SU-DHL-6 (cell line): ENCODE results near the gene SLC48A1.

Experiments used
- H2AFZ ChIP-seq: fragments of 200-600 bp; sonication (generic); 2 replicates; pipeline ENCODE4 v1.6.1; 2014; ENCODE audit warnings: low read depth, mild to moderate bottlenecking, moderate library complexity, mixed read lengths, antibody characterized with exemption, low read length; ENCODE audit not compliant: severe bottlenecking
- H3F3A ChIP-seq: fragments of 200-600 bp; shearing (Covaris generic); 2 replicates; pipeline ENCODE4 v1.6.0; 2016; ENCODE audit warnings: antibody characterized with exemption, mild to moderate bottlenecking; ENCODE audit not compliant: insufficient read depth
- H3K27ac ChIP-seq: fragments of 200-600 bp; sonication (generic); 2 replicates; pipeline ENCODE4 v1.5.1; 2016; ENCODE audit warnings: low read depth, mild to moderate bottlenecking, low read length, moderate library complexity, mixed read lengths
- H3K27me3 ChIP-seq: fragments of 200-600 bp; sonication (generic), shearing (Covaris generic); 2 replicates; pipeline ENCODE4 v1.6.0; 2014; ENCODE audit warnings: mild to moderate bottlenecking, low read length
- H3K36me3 ChIP-seq: fragments of 200-600 bp; sonication (generic); 2 replicates; pipeline ENCODE4 v1.6.1; 2014; ENCODE audit warnings: mild to moderate bottlenecking, low read length, mixed read lengths
- H3K4me2 ChIP-seq: fragments of 300-600, 200-600 bp; shearing (Covaris generic), sonication (generic); 2 replicates; pipeline ENCODE4 v1.6.0; 2014; ENCODE audit warnings: low read length, low read depth, mild to moderate bottlenecking; ENCODE audit not compliant: poor library complexity, severe bottlenecking
- H3K4me3 ChIP-seq: fragments of 200-600 bp; sonication (generic); 2 replicates; pipeline ENCODE4 v1.5.1; 2014; ENCODE audit warnings: antibody characterized with exemption, low read length, mild to moderate bottlenecking, mixed read lengths; ENCODE audit not compliant: insufficient read depth, poor library complexity, severe bottlenecking
- H3K79me2 ChIP-seq: fragments of 200-600 bp; sonication (generic); 2 replicates; pipeline ENCODE4 v1.6.1; 2014; ENCODE audit warnings: mild to moderate bottlenecking, low read length, moderate library complexity; ENCODE audit not compliant: insufficient read depth
- H3K9ac ChIP-seq: fragments of 200-600 bp; sonication (generic); 2 replicates; pipeline ENCODE4 v1.7.0; 2014; ENCODE audit warnings: mild to moderate bottlenecking, low read length
- H3K9me2 ChIP-seq: fragments of 200-600 bp; sonication (generic); replicated peaks from 2 replicates; pipeline ENCODE4 v1.6.1; 2014; ENCODE audit warnings: low read length; ENCODE audit not compliant: insufficient read depth
- H3K9me3 ChIP-seq: fragments of 200-600 bp; sonication (generic); 2 replicates; pipeline ENCODE4 v1.6.1; 2014; ENCODE audit warnings: low read length, mixed read lengths; ENCODE audit not compliant: insufficient read depth
- H4K20me1 ChIP-seq: fragments of 200-600 bp; sonication (generic); 2 replicates; pipeline ENCODE4 v1.6.1; 2014; ENCODE audit warnings: low read depth, mild to moderate bottlenecking, antibody characterized with exemption, low read length, moderate library complexity, mixed read lengths
- EZH2phosphoT487 ChIP-seq: fragments of 200-600 bp; sonication (generic), shearing (Covaris generic); conservative IDR thresholded peaks from 2 replicates; pipeline ENCODE4 v1.6.1; 2018; ENCODE audit warnings: mild to moderate bottlenecking, antibody characterized with exemption, low read length, moderate library complexity, mixed read lengths
- TF ChIP-seq, protein P1 (sequence below): fragments of 200-600 bp; sonication (generic); IDR thresholded peaks from one replicate; pipeline ENCODE4 v1.5.1; 2017; ENCODE audit warnings: antibody characterized with exemption, mild to moderate bottlenecking, low read length, moderate library complexity; ENCODE audit not compliant: insufficient read depth, poor library complexity, severe bottlenecking

SLC48A1 gene

GRCh38 chr12:47773062-47773857 is at the start of gene SLC48A1:
TSS of gene SLC48A1 (plus strand) at chr12:47773238. CDS start at chr12:47773305, 67 bp downstream.
- no peaks in the 10 kb centered on the region for H3K27me3 ChIP-seq
- H3K36me3 ChIP-seq = no peaks in the 10 kb centered on the region
- peak within 1 kb of the TSS; percentile 77 for H3K9ac ChIP-seq
- no peaks in the 10 kb centered on the region for H3K9me3 ChIP-seq
- H3F3A ChIP-seq = no peaks in the 10 kb centered on the region
- H2AFZ ChIP-seq = peak within 1 kb of the TSS; percentile 94
- no peaks in the 10 kb centered on the region for H3K9me2 ChIP-seq
- H4K20me1 ChIP-seq = no peaks in the 10 kb centered on the region
- H3K4me3 ChIP-seq = peak within 1 kb of the TSS; percentile 86
- no peaks in the 10 kb centered on the region for H3K79me2 ChIP-seq
- peak within 1 kb of the TSS; percentile 43; the same call in 1 of the 2 replicates for H3K27ac ChIP-seq
- TF ChIP-seq, protein P1, sequence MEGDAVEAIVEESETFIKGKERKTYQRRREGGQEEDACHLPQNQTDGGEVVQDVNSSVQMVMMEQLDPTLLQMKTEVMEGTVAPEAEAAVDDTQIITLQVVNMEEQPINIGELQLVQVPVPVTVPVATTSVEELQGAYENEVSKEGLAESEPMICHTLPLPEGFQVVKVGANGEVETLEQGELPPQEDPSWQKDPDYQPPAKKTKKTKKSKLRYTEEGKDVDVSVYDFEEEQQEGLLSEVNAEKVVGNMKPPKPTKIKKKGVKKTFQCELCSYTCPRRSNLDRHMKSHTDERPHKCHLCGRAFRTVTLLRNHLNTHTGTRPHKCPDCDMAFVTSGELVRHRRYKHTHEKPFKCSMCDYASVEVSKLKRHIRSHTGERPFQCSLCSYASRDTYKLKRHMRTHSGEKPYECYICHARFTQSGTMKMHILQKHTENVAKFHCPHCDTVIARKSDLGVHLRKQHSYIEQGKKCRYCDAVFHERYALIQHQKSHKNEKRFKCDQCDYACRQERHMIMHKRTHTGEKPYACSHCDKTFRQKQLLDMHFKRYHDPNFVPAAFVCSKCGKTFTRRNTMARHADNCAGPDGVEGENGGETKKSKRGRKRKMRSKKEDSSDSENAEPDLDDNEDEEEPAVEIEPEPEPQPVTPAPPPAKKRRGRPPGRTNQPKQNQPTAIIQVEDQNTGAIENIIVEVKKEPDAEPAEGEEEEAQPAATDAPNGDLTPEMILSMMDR = peak; percentile 27
- no peak for TF ChIP-seq EZH2phosphoT487
- peak within 1 kb of the TSS; percentile 86 for H3K4me2 ChIP-seq

GRCh38 chr12:47725091-47725772 is 47.8 kb upstream of the SLC48A1 start, which contains the start of gene ENDOU:
TSS of gene ENDOU (minus strand) at chr12:47725490. CDS start at chr12:47725413, 77 bp downstream.
- TF ChIP-seq, protein P1 = no peak
- TF ChIP-seq EZH2phosphoT487 = no peak
- Histone ChIP-seq H3K79me2 (no peaks in the 10 kb centered on the region), H3K36me3 (no peaks in the 10 kb centered on the region), H3K9me3 (no peaks in the 10 kb centered on the region), H3K4me2 (no peak within 1 kb of the TSS), H2AFZ (no peak within 1 kb of the TSS), H4K20me1 (no peaks in the 10 kb centered on the region), H3K4me3 (no peak within 1 kb of the TSS), H3K27me3 (no peaks in the 10 kb centered on the region), H3K9me2 (no peaks in the 10 kb centered on the region), H3K9ac (no peak within 1 kb of the TSS), H3F3A (no peaks in the 10 kb centered on the region), H3K27ac (no peak within 1 kb of the TSS)

- Histone ChIP-seq H4K20me1 (no peaks in the 10 kb centered on the region), H3F3A (no peaks in the 10 kb centered on the region), H3K4me2 (no peak overlapping the region), H3K9me3 (no peaks in the 10 kb centered on the region), H3K27ac (no peak overlapping the region), H3K36me3 (no peaks in the 10 kb centered on the region), H2AFZ (no peak overlapping the region), H3K27me3 (no peaks in the 10 kb centered on the region), H3K9ac (no peak overlapping the region), H3K79me2 (no peaks in the 10 kb centered on the region), H3K9me2 (no peaks in the 10 kb centered on the region), H3K4me3 (no peak overlapping the region)
- TF ChIP-seq, protein P1 = no peak
- TF ChIP-seq EZH2phosphoT487 = no peak
Observed at GRCh38 chr12:47725893-47726292, 47.1 kb upstream of the SLC48A1 start.
